Measurements from ENCODE around the gene FARP1. TPM values are rescaled to one million over a fixed set of nuclear protein-coding genes. Genes with fewer than 3 reads are reported as not detected.

The FARP1 gene
- total and polyA plus RNA-seq, 2 of the 8 experiments (the other 6 are each of a cell fraction or from before 2014, with no cell fraction given) = 24.7 to 104 TPM

DNA sequence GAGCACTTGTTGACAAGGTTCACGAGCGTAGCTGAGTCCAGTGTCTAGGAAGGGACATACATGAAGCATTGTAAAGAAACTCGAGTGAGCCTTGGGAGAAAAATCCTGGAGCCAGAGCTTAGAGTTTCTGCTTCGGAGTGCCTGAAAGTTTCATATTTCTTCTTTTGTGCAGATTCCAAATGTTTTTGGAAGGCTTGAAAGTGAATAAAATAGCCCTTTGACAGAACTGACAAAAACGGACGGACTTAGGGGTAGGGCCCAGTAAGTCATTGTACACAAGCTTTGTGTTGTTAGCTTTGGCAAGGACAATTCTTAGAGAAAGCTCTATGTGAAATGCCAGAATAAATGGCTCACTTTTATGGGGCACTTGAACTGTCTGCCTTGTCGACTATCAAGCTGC, 31.4 kb downstream of the FARP1 start (continued):
- TF ChIP-seq CHD7 (IDR thresholded peaks at IDR 0.05; ENCODE audit: insufficient replicate concordance, low read length) (no peak), POLR2A (IDR thresholded peaks at IDR 0.05; ENCODE audit: control extremely low read depth in 1 of 2, low read depth in 2 of 2, low read length in 2 of 2) (no peak), SIRT6 (IDR thresholded peaks at IDR 0.05; ENCODE audit: low read length) (no peak), EZH2 (IDR thresholded peaks at IDR 0.05; ENCODE audit: low read depth, low read length, severe bottlenecking) (no peak), KDM5A (IDR thresholded peaks at IDR 0.05; ENCODE audit: low read length) (no peak), ASH2L (IDR thresholded peaks at IDR 0.05; ENCODE audit: low read length) (no peak), TBP (IDR thresholded peaks at IDR 0.05; ENCODE audit: low read depth, low read length) (no peak), SP4 (IDR thresholded peaks at IDR 0.05; ENCODE audit: low read length) (no peak)

Data from H1 (cell line).